Activated CD8-positive, alpha-beta memory T cell treated with anti-CD3 and anti-CD28 coated beads, Interleukin-2, amount 50 U/mL, for 48 hours (primary cell): ENCODE measurements around the gene IBSP.

ENCODE experiments used
- DNase-seq: peaks from one replicate; pipeline ENCODE4 v3.0.0-alpha.2; 2020

The IBSP gene

DNA sequence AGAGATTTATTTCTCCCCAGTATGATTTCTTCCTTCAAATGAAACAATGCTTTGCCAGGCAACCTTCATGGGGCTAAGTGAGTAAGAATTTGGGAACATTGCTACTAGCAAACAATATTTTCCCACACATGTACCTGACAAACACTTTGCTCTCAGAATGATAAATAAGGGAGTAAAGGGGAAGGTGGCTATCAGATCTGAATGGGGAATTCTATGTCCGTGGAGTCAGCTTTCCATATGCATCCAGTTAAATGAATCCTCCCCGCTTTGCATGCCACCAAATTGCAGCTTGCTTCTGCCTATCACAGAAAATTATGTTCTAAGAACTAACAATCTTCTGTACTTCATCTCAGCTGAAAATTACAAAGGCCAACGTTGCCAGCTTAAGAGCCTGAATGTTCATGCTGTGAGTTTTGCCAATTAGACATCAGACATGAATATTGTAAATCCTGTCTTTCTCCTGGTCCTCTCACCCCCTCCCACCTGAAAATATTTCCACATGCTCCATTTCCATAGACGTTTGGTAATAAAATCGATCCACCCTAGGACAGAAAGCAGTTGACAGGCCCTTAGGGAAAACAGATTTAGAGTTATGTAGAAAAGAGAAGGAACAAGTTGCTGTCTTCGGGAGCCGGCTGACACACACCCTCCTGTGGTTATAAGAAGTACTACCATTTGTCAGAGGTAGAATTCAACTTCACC, 39.7 kb downstream of the IBSP start:
- DNase-seq: no peak

DNA sequence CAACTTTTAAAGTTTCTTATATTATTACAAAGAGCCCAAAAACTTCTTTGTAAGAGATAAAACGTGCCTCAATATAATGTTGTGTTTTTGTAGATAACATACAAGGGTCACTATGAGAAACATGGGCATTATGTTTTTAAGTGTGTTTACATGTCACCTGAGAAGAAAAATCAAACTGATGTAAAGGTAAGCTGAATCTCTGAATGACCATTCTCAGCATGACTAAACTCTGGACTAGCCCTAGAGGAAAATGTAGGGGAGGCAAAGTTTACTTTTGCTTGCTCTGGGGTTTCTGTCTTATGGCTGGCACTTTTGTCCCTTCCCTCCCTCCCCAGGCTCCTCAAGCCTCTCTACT, 40.2 kb downstream of the IBSP start:
- no peak for DNase-seq

DNA sequence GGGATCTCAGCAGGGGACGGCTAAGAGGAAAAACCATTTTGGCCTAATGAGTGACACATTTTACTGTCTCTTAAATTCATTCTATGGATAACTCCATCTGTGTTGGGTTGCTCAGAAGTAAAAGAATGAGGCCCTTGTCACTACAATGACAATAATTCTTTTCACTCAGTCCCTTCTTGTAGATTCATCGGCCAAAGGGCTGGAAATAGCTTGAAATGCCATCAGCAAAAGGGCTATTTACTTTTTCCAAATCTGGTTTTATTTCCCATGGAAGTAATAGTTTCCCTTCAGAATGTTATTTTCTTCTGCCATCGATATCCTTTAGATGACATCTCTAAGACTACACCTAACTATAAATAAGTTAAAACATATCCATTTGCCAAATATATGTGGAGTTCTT, 40.8 kb downstream of the IBSP start:
- no peak for DNase-seq

DNA sequence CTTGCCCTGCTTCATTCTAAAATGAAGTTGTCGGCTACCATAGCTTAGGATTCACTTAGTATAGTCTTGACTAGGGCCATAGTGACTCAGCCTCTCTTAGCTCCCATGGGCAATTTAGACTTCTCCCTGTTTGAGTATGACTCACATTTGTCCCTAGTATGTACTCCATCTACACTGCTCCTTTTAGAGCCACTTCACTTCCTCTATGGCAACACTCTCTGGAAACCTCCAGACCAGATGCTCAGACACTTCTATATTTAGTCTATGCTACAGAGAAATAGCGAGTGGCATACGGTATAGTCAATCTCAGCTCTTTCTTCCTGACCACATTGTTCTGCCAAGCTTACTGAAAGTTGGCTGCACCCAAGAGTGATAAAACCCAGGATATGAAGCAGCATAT, 44.6 kb downstream of the IBSP start:
- DNase-seq: no peak

DNA sequence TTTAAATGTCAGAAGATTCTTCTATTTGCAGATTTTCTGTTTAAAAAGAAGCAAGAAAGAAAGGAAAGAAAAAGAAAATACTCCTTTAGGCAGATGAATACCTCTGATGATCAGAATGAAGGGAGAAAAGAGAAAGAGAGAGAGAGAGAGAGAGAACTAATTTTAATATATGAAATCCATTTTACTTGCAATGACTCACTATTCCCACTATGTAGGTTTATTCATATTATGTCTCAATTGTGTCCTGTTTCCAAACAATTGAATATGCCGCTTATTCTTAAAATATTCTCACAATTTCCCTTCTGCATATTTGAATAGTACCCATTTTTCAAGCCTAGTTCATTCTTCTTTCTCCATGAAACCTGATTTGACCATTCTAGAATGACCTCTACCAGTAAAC, 45.1 kb downstream of the IBSP start:
- no peak for DNase-seq

DNA sequence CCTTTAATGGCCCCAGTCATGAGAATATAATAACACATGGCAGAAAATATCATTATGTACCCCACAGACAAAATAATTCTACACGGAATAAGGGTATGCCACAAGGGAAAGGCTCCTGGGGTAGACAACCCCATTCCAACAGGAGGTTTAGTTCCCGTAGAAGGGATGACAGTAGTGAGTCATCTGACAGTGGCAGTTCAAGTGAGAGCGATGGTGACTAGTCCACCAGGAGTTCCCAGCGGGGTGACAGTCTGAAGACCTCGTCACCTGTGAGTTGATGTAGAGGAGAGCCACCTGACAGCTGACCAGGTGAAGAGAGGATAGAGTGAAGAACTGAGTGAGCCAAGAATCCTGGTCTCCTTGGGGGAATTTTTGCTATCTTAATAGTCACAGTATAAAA, 46.9 kb downstream of the IBSP start:
- no peak for DNase-seq

DNA sequence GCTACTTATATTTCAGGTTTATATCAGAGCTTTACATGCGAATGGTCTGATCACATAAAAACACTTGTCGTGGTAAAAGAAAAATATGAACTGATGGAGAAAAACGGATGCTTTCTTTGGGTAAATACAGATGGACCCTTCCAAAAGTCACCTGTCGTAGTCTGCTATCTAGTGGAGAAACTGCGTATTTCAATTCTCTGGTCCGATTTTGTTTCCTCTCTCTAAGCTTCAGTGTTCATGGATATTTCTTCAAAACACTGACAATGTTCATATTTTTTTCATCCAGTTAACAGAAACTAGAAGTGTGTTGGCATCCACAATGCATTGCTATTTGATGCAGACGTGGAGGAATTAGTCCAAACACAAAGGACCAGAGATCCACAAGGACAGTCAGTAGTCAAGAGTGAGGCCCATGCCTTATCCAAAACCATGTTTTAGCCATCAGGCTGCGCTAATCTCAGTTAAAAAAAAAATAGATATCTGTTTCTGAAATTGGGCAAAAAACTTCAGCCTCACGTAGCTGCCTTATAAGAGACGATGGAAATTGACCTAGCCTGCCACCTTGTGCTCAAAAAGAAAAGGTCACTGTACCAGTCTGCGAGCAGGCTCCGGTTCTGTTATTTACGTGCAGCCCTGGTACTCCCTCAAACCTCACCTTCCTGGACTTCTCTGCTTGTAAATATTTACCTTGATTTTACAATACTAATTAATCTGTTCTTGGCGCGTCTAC, 49.4 kb downstream of the IBSP start:
- DNase-seq: peak; percentile 55

DNA sequence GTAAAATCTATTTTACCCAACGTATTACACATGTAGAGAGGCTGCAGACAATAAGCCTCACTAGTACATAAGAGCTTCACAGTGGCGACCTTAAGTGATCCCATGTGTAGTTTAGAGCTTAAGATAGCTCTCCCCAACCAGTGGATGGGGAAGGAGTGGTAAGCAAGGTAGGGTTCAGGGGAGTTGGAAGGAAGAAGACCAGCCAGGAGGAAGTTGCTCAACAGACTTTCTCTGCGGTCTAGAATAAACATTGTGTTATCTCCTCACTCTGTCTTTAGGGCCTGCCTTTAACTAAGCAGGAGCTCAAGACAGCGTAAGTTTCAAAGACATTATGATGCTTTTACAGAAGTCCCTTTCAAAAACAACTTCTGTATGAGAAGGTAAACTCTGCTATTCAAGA, 50.3 kb downstream of the IBSP start:
- no peak for DNase-seq

DNA sequence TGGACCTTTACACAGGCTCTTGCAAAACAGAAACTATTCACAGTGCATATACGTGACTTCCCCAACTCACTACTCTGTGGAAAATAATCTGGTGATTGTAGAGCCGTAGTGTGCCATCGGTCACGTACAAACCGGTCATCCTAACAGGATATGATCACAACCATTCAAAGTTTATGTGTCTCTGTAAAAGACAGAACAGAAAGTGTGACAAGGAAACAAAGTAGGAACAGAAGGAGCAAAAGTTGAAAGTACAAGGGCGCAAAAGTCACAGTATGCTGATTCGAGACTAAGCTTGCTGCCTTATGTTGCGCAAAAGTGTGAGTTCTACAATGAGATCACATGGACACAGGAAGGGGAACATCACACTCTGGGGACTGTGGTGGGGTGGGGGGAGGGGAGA, 52.0 kb downstream of the IBSP start:
- DNase-seq: no peak

DNA sequence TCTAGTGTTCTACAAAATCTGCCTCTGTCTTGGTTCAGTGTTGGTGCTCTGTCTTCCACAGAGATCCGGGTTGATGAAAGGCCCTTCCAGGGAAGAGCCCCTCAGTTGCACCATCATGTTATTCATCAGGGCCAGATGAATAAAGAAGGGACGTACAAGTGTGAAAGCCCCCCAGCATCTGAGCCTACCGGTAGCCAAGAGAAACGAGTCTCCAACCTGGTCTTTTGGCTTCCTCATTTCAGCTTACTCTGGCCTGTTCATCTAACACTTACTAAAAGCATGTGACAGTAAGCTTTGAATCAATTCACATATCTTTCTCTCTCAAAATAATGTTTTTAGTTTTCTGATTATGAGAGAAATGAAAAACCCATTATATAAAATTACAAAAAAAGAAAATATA, 52.6 kb downstream of the IBSP start:
- no peak for DNase-seq

DNA sequence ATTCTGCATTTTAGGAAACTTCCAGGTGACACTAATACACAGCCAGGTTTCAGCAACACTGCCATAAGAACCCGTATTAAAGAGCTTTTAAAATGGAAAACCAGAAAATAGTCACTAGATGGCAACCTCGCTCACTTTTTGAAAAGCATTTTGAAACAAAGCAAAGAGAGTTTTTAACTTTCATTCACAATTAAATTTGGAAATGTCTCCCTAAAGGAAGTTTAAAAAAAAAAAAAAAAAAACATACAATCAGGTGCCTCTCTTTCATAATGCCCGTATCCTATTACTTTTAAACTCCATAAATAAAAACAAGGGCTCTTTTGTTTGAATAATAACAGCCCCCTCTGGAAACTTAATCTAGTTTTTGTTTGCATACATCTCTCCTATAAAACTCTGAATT, 53.8 kb downstream of the IBSP start:
- DNase-seq: no peak

DNA sequence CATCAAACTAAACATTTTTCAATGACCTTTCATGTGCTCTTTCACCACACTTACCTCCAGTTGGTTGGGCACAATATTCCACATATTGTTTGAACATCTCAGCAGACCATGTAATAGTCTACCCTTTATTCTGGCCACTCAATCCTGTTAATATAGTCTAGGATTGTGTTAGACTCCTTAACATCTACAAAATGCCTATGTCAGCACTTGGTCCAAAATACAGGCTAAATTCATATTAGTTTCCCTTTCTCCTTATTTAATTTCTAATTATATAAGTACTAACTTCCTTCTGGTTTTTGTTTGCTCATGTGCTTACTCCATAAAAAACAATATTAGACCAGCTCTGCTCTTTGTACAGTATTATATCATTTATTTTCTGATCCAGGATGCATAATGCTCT, 54.5 kb downstream of the IBSP start:
- DNase-seq: no peak

DNA sequence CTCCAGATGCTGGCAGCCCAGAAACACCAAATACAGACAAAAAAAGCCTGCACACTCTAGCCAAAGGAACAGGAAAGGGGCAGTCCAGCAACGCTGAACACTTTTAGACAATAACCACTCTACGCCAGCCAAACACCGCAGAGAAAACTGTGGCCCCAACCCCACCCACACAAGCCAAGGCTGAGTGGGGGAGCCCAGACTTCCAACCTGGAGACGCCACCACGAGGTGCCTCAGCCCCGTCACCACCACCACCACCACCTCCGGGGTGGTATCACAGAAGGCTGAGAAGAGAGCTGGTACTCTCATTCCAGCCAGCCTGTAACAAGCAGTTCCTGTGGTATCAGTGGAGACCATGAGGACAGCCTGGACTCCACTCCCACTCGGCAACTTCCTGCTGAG, 56.2 kb downstream of the IBSP start:
- no peak for DNase-seq

DNA sequence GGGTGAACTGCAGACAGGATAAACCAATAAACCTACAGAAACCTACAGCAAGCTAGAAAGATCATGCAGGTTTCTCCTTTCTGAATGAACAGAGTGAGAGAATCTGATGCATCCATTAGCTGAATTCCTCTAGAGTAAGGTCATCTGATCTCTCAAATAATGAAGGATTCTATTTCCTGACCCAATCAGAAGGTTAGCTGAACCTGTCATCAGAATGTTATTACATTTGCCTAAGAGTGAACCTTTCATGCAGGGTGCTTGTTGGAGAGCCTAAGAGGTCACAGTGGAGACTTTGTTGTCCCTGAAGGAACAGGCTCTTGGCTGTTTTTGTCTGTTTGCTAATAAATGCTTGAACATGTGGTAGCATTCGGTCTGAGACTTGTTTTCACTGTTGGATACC, 57.5 kb downstream of the IBSP start:
- DNase-seq: no peak

DNA sequence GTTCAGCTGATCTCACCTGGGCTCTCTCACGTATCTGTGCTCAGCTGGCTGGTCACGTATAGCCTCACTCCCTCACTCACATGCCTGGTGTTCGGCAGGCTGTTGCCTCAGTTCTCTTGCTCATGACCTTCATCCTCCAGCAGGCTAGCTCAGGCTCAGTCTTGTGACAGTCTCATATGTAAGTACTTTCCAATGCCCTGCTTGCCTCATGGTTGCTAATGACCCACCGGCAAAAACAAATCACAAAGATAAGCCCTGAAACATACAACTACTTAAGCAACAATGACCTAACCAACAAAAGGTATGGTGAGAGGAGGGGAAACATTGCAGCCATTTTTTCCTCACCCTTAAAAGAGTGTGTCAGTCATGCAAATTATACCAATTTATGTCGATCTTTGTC, 58.4 kb downstream of the IBSP start:
- DNase-seq: no peak
